ENCODE measurements around the gene ITPKB.
"Not testable (repeated sequence)": the region's sequence is repeated elsewhere in the genome, so short reads cannot be mapped to it uniquely, and the experiment has no call there.

ITPKB gene

DNA sequence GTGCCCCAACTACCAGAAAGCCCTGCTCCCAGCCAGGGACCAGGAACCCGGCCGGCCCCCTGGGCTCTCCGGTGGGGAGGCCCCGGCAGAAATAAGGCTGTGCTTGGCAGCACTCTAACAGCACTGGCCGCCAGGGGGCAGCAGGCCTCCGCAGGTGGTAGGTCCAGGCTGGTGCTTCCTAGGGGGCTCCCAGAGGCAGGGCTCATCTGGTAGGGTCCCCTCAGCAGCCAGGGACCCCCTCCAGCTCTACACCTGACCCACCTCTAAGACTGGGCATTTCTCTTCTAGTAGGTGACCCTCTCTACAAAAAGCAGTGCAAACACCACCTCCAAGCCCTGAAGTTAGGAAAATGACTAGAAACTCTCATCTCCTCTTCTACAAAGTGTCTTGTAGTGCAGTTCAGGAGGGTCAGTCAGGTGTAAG is 104.9 kb downstream of the ITPKB start:
- peak; percentile 74 to 82 for DNase-seq

DNA sequence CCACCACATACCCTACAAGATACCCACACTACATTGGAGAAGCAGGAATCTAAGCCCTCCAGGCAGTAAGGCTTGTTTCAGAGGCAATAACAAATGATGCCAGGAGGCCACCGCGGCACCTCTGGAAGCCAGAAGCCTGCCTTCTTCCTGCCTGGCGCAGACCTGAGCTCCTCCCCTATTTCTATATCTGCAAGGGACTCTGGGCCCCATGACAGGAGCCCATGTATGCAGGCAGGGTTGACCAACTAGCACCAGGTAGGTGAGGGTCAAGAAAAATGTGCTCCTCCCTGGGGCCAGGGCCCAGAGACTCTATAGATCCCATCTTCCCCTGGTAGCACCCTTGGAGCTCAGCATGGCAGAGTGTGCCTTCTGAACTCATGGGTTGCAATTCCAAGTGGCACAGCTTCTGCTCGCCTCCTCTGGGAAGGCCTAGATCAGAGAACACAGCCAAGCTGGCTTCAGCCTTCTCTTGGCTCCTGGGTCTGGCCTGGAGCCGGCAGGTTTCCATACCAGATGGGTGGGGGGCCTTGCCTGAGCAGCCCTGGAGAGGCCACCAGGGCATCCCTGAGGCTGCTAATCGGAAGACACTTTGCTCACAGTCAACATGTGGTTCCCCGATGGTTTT is 105.4 kb downstream of the ITPKB start:
- no peak for DNase-seq

DNA sequence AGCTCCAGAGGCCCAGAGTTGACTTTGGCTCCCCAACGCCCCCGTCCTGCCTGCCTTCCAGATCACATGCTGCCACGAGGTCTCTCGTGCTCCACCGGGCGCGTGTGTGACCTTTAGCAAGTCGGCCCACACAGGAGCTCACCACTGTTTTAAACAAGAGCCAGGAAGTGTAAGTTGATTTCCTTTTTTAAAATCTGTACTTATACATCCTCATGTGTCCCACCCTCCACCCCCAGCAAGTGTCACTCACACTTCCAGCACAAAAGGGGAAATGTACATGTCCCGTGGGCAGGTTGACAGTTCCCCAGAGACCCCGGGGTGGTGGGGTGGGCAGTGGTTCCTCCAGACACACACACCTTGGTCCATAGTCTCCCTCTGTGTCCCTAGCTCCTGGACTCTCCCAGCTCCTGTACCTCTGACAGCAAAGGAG is 106.1 kb downstream of the ITPKB start:
- peak in 1 of 2 donors; percentile 25 for DNase-seq

DNA sequence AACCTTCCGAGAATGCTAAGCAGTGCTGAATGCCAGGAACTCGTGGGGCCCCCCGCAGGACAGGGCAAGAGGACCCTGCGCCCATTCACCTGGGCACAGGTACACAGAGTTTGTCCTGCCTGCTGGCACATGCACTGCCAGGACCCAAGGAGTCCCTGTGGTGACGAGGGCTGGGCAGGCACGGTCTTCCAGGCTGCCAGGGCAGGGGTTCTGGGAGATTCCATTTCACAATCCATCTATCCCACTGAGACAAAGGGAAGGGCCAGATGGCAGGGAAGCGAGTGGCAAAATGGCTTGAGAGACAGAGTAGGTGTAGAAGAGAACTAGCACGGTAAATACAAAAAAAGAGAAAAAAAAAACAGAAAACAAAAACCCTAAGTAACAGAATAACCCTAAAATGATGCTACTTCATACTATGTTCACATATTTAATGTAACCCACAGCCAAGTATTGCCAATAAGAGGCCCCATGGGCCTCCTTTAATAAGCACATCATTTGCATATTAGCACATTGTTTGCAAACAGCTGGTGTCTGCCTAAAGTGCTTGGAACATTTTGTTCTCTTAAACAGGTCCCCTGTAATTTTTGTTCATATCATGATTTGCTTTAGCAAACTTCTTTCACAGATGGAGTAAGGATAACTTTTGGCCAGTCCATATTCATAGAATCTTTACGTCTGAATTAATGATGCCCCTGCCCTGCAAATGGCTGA is 106.8 kb downstream of the ITPKB start:
- DNase-seq, result no peak

DNA sequence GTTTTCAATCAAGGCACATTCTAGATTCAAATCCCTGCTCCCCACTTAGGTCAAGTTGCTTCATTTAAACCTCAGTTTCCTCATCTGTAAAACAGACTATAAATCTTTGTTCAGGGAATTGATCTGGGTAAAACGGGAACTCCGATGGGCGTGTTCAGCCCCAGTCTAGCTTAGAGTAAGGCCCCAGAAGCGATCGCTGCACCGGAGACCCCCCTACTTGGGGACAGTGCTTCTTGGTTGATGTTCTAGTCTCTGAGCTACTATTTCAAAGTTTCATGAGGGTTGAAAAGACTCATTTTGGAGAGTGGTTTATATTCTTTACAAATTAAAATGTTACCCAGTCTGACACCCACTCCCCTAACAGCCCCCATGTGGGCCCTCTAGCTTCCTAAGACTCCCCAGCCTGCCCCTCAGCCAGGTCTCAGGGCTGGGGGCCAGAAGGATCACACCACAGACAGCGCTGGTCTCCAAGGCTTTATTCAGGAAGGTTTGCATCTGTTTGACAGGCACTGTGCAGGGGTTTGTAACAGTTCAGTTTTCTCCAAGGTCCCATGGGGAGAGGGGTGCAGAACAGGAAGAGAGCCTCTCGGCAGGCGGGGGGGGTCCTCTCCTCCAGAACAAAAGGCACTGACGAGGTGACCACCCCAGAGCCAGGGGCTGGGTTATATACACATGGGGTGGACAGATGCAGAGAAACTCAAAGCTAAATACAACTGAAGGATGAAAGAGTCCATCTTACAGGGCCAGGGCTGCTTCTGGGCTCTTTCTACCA is 107.7 kb downstream of the ITPKB start:
- DNase-seq, result no peak

DNA sequence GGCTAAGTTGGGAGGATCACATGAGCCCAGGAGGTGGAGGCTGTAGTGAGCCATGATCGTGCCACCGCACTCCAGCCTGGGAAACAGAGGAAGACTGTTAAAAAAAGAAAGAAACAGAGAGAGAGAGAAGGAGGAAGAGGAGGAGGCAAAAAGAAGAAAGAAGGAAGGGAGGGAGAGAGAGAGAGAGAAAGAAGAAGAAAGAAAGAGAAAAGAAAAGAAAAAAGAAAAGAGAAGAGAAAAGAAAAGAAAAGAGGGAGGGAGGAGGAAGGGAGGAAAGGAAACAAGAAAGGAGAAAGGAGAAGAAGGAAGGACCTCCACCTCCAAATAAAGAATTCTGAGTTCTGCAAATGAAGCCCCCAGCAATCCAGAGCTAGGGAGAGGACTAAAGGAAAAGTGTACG is 108.5 kb downstream of the ITPKB start:
- no peak for DNase-seq

DNA sequence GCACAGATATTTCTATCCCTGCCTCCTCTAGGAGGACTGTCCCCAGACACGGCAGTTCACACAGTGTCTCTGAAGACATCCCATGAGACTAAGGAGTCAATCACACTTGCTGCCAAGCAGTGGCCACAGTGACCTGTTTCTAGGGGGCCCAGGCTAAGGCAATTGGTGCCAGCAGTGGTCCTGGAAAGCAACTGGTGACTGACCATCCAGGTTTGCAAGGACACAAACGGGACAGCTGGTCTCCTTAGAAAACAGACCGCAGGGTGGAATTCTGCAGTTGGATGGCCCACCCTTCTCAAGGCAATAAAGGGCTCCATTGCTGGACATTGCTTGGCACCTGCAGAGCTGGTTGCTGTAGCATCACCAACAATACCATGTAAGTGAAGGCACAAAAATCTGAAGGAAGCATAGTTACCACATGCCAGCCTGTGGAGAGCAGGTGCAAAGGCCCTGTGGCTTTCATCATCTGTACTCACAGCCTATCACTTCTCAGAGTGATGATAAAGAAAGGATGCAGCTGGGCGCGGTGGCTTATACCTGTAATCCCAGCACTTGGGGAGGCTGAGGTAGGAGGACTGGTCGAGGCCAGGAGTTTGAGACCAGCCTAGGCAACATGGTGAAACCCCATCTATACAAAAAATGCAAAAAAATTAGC is 109.1 kb downstream of the ITPKB start:
- no peak for DNase-seq

DNA sequence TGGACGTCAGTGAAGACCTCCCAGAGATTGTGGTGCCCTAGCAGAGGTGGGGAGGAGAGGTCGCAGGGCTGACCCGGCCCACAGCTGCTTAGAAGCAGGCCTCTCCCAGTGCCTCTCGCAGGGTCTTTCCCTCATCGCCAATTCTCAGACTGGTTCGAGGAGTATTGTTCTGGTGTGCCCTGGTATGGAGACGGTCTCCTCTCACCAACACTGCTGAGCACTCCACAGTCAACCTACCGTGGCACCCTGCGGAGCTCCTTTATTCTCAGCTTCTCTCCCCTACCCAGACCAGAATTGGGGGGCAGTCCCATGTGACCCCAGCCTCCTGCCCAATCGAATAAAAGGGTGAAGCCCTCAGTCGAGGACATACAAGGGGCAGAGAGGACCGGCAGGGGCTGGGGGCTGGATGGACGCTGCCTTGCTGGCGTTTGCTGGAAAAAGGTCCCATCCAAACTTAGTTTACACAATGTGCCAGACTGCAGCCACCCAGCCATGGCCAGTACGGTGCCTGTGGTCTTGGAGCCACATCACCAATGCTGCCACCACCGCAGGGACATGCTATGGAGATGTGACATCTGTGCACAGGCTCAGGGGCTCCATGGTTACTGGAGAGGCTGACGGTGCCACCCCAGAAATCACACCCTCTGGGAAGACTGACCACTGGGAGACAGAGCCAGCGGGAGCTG is 109.7 kb downstream of the ITPKB start:
- DNase-seq, result no peak

DNA sequence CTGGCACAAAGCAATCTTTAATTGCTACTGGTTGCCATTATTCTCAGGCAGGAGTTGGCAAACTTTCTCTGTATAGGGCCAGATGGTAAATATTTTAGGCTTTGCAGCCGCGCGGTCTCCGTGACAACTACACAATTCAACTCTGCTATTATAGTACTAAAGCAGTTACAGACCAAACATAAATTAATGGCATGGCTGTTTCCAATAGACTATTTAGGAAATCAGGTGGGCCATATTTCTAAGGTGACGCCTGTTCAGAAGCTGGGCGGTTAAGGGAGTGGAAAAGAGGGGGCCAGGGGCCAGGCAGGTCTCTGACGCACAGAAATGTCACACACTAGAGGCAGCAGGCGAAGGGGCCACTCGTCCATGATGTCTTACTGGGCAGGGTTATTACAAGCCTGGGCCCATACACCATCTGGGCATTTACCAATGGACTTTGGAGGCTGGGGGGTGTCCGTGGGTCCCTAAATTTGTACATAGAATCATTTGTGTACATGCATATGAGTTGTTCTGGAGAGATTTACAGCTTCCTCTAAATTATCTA is 110.4 kb downstream of the ITPKB start:
- no peak for DNase-seq

DNA sequence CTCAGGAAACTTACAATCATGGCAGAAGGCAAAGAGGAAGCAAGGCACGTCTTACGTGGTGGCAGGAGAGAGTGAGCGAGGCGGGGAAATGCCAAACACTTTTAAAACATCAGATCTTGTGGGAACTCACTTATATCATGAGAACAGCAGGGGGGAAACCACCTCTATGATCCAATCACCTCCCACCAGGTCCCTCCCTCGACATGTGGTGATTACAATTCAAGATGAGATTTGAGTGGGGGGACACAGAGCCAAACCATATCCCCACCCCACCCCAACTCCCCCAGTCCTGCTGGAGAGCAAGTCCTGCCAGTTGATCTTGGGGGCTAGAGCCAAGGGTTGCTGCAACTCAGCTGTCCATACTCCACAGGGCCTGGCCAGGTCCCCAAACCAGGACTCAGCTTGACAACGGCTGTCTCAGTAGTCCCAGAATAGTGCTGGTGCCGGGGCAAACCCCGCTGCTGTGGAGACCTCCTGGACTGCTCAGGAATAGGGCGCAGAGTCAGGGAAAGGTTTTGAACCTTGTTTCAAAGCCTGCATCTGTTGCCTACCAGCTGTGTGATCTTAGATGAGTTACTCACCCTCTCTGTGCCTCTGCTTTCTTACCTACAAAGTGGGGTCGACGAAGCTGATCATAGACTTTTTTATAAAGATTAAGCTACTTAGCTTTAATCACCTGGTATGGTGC is 111.0 kb downstream of the ITPKB start:
- no peak for DNase-seq

DNA sequence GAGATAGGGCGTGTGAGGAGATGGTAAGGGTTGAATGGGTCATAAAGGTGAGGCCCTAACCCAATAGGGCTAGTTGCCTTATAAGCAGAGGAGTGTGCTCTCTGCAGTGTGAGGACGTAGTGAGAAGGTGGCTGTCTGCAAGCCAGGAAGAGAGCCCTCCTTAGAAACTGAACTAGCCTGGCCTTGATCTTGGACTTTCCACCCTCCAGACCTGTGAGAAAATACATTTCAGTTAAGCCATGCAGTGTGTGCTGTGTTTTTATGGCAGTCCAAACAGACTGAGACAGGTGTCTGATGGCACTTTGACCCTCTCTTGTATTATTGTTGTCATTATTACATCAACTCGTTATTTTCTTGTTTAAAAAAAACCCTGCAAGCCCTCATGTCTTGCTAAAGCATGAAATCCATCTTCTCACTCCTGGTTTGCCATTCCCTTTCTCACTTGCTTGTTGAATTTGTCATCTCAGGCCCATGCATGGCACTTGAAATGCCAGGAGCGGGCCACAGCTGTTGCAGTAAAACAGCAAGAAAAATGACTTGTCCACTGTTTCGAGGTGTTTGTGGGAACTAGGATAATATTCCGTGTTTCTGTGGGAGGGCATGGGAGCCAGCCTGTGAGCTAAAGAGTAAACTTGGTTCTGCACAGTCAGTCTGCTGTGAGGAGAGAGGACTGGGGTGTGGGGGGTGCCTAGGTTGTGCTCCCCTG is 111.9 kb downstream of the ITPKB start:
- DNase-seq, result no peak

DNA sequence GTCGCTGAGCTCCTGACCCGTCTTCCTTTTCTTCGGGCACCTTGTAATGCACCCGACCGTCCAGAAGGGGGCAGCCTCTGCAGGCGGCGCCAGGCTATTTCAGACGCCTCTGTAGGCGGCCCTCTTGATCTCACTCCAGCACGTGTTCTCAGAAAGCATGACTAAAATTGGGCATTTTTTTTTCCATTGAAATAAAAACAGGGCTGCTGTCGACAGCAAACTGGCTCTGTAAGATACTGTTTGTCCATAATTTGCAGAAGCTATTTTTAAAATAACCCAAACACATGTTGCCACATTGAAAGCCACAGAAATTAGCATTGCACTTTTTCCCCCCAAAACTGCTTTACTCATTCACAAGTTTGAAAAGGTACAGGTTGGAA is 112.5 kb downstream of the ITPKB start:
- DNase-seq, result peak; percentile 75 to 79

DNA sequence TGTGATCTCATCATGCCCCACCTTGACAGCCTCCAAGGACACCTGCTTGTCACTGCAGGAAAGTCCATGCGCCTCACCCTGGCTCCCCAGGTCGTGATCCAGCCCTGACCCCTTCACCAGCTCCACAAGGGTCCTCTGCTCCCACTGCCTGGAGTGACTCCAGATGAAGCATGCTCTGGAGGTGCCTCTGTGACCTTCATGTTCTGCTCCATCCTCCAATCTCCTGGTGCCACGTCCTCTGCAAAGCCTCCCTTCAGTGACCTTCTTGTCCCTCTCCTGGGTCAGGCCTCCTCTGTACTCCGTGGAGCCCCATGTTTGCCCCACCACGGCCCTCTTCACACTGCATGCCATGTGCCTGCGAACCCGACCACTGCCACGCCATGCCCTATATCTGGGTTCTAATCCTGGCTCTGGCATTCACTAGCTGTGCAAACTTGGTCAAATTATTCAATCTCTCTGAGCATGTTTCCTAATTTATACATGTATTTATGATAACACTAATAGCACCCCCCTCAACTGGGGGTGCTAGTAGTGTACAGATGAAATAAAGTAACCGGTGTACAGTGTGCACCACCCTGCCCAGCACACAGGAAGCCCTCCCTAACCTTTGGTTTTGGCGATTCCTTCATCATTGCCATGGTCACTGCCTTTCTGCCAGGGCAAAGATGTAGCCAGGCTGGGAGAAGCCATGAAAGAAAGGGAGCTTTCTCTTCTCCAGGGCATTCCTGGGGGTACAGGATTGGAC is 113.1 kb downstream of the ITPKB start:
- DNase-seq, result no peak

DNA sequence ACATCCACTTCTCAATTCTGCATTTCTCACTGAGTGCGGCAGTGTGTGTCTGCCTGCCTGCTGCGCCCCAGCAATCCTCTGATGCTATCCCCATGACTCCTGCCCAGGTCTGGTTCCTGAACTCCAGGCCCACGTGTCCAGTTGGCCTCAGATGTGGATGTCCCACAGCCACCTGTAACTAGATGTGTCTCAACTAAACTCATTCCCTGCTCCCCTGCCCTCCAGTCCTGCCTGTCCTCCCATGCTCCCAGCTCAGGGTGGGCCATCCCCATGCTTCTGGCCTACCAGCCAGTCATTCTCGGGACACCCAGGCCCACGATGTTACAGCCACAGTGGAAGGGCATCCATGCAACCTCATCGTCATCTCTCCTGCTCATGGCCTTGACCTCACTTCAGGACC is 113.8 kb downstream of the ITPKB start:
- no peak for DNase-seq

DNA sequence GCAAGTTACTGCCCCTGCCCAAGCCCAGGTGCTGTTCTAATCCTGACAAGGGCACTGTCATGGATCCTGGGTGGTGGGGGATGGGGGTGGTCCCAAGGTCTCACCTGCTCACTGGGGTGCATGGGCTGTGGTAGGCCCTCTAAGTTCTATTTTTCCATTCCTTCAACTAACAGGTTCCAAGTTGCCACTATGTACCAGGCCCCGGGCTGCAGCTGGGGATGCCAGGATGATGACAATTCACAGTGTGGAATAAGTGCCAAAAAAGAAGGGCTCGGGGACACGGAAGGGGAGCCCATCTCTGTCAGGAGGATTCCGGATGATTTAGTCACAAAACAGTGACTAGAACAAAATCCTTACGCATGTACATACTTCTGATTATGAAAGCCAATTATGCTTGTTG is 114.6 kb downstream of the ITPKB start:
- DNase-seq, result no peak

DNA sequence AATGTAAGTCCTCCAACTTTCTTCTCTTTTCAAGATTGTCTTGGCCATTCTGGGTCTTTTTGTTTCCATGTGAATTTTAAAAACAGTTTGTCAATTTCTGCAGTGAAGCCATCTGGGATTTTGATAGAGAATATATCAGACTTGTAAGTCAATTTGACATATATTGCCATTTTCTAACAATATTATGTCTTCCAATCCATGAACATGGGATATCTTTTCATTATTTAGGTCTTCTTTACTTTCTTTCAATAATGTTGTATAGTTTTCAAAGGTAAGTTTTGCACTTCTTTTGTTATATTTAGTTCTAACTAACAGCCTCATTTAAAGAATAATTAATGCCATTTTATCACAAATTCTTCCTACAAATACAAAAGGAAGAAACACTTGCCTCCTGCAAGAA is 117.1 kb downstream of the ITPKB start:
- DNase-seq, result no peak

DNA sequence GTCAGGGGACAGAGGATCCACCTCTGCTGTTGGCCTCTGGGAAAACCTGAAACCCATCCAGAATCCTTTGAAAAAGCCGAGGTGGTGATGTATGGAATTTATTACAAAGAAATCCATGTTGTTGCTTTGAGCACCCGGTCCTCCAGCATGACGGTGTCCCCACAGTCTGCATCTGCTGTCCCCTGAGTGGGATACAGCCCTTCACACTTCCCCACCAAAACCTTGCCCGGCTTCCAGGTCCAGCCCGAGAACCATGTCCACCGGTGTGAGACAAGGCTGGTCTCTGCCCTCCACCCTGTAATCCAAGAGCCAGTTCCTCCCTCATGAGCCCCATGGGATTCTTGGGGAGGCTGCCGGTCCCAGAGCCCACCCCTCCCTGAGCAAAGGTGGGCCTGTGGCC is 120.1 kb downstream of the ITPKB start:
- no peak for DNase-seq

DNA sequence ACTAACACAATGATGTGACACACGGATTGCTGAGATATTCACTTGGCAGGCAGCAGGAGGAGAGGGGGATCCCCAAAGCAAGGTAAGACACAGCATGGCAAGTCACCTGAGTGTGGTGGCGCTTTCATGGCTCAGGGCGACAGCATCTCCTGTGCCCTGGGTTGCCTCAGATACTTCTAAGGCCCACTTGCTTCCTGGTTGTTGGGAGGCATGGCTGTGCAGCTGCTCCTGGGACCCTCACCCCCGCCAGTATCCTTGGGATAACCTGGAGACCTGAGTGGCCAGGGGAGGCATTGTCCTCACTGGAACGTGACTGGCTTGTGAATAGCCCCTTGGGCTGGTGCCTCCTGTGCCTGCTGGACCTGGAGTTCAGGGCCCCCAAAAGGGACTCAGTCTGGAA is 120.7 kb downstream of the ITPKB start:
- no peak for DNase-seq

DNA sequence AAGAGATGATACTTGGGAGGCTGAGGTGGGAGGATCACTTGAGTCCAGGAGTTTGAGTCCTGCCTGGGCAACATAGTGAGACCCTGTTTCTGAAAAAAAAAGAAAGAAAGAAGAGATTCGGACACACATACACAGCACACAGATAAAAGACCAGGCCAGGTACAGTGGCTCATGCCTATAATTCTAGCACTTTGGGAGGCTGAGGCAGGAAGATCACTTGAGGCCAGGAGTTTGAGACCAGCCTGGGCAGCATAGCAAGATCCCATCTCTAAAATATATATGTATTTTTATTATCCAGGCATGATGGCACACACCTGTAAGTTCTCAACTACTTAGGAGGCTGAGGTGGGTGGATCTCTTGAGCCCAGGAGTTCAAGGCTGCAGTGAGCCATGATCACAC is 121.4 kb downstream of the ITPKB start:
- DNase-seq, result not testable (repeated sequence)

DNA sequence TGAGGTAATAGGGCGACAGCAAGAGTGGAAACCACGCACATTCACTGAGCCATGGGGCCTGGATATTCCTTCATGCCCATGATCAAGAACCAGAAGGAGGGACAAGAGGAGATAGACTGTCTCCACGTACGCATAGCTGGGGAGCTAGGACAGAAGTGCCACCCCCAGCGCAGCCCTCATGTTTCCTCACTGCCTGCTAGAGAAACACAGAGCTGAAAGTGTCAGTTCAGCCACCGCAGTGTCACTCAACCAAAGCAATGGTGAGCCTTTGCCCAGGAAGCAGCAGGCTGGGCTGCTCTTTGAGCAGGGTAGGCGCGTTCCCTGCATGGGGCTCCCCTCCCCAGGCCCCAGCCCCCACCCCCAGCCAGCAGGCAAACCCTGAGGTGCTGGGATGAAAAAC is 122.0 kb downstream of the ITPKB start:
- no peak for DNase-seq

DNA sequence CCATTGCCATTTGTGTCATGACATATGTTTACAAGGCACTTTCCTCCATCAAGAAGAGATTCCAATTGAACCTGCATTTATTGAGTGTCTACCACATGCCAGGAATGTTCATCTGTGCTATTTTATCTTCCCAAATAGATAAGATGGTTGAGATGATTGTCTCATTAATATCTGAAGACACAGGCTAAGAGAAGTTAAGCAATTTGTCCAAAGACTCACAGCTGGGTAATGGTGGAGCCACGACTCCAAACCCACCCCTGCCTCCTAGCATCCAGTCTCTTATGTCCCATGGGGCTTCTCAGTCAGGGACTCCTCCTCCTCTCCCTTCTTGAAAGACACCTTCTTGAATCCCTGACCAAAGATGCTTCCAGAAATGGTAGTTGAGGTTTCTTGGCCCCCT is 122.4 kb downstream of the ITPKB start:
- DNase-seq, result no peak

Data from CD4-positive, alpha-beta T cell treated with Interferon alpha-2 for 1 hour (primary cell).